ENCODE results near the gene TACC3. TPM values are rescaled to one million over a fixed set of nuclear protein-coding genes. Genes with fewer than 3 reads are reported as not detected.

TACC3 gene
- total RNA-seq, 1 donor from 2014 or later = 159 TPM

DNA sequence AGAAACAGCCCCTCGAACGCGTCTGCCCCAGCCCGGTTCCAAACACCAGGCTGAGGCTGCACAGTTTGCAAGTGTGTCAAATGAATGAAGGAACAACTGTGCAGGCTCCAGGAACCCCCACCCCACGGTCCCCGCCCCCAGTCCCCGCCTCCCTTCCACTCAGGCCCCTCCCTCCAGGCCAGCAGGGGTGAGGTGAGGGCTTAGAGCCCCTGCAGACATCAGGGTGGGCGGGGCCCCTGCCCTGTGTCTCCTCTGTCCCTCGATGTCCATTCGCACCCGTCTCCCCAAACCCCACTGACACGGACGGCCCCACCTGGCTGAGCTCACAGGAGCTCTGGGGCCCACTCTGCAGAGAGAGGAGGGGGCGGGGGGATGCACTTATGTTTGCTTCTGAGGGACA is 28.5 kb downstream of the TACC3 start:
- DNase-seq (ENCODE audit: low read depth, low spot score) = no peak
- H3K9me3 Mint-ChIP-seq = no peaks in the 10 kb centered on the region
- TF ChIP-seq, protein P1, sequence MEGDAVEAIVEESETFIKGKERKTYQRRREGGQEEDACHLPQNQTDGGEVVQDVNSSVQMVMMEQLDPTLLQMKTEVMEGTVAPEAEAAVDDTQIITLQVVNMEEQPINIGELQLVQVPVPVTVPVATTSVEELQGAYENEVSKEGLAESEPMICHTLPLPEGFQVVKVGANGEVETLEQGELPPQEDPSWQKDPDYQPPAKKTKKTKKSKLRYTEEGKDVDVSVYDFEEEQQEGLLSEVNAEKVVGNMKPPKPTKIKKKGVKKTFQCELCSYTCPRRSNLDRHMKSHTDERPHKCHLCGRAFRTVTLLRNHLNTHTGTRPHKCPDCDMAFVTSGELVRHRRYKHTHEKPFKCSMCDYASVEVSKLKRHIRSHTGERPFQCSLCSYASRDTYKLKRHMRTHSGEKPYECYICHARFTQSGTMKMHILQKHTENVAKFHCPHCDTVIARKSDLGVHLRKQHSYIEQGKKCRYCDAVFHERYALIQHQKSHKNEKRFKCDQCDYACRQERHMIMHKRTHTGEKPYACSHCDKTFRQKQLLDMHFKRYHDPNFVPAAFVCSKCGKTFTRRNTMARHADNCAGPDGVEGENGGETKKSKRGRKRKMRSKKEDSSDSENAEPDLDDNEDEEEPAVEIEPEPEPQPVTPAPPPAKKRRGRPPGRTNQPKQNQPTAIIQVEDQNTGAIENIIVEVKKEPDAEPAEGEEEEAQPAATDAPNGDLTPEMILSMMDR (conservative IDR thresholded peaks at IDR 0.05) = no peak
- H3K4me1 Mint-ChIP-seq = no peaks in the 10 kb centered on the region
- H3K27me3 Mint-ChIP-seq (ENCODE audit: low read depth) = no peaks in the 10 kb centered on the region
- H3K36me3 Mint-ChIP-seq (ENCODE audit: low read depth) = no peaks in the 10 kb centered on the region
- H3K4me3 Mint-ChIP-seq = no peak overlapping the region
- H3K27ac Mint-ChIP-seq (ENCODE audit: unreplicated experiment) = no peak overlapping the region

DNA sequence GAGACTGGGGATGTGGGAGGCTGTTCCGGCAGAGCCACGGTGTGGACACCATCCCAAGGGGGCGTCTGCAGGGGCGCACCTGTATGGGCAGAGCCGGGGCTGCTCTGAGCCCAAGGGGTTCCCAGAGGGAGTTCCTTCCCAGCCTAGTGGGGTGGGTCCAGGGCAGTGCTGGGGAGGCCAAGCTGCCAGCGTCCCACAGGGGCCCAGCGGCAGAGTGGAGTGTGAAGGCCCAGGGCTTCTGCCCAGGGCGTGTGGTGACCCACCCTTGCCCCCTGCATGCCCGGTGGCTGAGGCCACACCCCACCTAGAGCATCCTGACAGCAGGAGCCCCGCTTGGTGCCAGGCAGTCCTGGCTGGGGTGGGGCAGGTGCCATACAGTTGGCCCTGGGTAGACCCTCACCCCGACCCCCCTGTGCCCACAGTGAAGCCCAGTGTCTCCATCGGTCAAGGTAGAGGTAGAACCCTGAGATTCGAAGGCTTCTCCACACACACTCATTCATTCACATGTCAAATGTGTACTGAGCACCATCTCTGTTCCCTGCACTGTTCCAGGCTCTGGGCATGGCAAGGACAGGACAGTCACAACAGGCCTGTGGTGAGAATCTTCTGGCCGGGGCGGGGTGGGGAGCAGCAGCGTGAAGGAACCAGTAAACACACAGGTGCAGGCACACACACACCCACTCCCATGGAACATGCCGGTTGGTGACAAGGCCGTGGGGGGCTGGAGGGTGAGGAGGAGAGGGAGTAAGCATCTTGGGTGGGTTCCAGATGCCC is 29.2 kb downstream of the TACC3 start:
- Mint-ChIP-seq H3K4me3 (no peak overlapping the region), H3K27ac (ENCODE audit: unreplicated experiment) (no peak overlapping the region), H3K4me1 (no peaks in the 10 kb centered on the region), H3K36me3 (ENCODE audit: low read depth) (no peaks in the 10 kb centered on the region), H3K27me3 (ENCODE audit: low read depth) (no peaks in the 10 kb centered on the region), H3K9me3 (no peaks in the 10 kb centered on the region)
- DNase-seq (ENCODE audit: low read depth, low spot score) = no peak
- TF ChIP-seq, protein P1 (conservative IDR thresholded peaks at IDR 0.05) = no peak

DNA sequence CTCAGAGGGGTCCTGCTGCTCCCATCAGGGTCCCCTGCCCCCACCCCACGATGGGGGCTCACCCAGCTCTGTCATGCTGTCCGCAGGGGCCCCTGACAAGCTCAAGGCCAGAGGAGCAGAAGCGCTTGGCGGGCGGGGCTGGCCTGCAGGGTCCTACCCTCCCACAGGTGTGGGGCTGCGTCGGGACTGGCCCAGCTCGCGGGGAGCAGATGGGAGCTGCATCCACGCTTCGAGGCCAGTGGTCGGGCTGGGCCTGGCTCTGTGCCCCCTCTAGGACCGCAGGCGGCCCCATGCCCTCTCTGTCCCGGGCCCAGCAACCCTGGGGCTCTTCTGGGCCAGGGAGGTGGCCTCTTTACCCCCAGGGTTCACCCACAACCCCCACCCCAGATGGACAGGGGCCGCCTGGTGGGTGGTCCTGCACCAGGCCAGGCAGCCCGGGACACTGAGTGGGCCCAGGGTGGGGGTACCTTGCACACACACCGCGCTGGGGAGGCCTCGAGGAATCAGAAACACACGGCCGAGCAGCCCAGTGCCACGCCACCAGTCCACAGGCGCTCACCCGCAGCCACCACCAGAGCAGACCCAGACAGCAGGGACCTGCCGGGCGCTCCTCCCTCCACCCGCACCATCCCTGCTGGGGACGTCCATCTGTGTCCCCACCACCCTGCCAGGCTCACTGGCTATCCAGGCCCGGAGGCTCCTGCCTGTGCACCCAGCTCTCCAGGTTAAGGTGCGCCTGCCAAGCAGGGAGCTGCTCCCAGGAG is 30.0 kb downstream of the TACC3 start:
- H3K36me3 Mint-ChIP-seq (ENCODE audit: low read depth) = no peaks in the 10 kb centered on the region
- TF ChIP-seq, protein P1 (conservative IDR thresholded peaks at IDR 0.05) = no peak
- H3K4me1 Mint-ChIP-seq = no peaks in the 10 kb centered on the region
- no peaks in the 10 kb centered on the region for H3K9me3 Mint-ChIP-seq
- no peak overlapping the region for H3K4me3 Mint-ChIP-seq
- no peak overlapping the region for H3K27ac Mint-ChIP-seq (ENCODE audit: unreplicated experiment)
- no peaks in the 10 kb centered on the region for H3K27me3 Mint-ChIP-seq (ENCODE audit: low read depth)
- DNase-seq (ENCODE audit: low read depth, low spot score) = no peak

DNA sequence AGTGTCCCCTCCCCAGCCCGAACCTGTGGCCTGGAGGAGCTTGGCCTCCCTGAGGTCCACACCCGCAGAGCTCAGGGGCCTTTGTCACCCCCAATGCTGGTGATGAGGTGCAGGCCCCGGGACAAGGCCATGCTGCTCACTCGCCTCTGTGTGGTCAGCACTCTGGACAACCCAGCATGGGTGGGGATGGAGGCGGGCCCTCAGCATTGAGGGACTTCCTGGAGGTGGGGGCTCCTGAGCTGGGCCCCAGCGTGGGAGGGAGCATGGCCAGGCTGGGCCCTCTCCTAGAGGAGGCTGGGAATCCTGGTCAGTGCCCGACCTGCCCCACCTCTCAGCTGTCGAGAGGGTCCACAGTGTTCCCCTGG is 30.6 kb downstream of the TACC3 start:
- Mint-ChIP-seq H3K36me3 (ENCODE audit: low read depth) (no peaks in the 10 kb centered on the region), H3K9me3 (no peaks in the 10 kb centered on the region), H3K27me3 (ENCODE audit: low read depth) (no peaks in the 10 kb centered on the region), H3K4me3 (no peak overlapping the region), H3K27ac (ENCODE audit: unreplicated experiment) (no peak overlapping the region), H3K4me1 (no peaks in the 10 kb centered on the region)
- TF ChIP-seq, protein P1 (conservative IDR thresholded peaks at IDR 0.05) = no peak
- DNase-seq (ENCODE audit: low read depth, low spot score) = no peak

DNA sequence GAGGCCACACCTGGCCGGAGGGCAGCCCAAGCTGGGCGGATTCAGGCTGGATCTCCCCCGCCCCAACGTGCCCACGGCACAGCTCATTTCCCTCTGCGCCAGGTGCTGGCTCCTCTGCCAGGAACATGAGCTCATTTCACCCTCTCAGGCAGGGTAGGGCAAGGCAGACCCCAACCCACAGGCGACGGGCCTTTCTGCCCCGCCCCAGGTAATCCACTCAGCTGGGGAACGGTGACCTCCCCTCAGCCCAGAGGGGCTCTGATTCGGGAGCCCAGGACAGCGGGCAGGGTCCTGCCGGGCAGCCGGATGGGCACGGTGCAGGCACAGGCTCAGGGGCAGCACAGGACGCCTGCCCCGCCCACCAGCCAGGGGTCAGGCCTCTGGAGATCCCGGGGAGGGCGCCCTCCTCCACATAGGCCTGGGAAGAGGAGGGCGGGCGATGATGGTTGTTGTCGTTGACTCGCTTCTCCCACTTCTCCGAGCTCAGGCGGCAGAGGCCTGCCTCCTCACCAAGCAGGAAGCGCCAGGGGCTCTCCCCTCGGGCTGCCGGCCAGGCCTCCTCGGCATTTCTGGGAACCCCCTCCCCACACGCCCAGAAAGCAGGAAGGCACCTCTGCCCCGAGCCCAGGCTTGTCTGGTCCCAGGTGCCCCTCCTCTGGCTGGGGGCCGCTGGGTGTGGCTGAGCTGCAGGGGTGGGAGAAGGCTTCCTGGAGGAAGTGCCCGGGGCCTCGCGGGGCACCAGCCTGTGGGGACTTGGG is 31.1 kb downstream of the TACC3 start:
- DNase-seq (ENCODE audit: low read depth, low spot score) = no peak
- TF ChIP-seq, protein P1 (conservative IDR thresholded peaks at IDR 0.05) = no peak
- no peaks in the 10 kb centered on the region for H3K4me1 Mint-ChIP-seq
- H3K27me3 Mint-ChIP-seq (ENCODE audit: low read depth) = no peaks in the 10 kb centered on the region
- H3K9me3 Mint-ChIP-seq = no peaks in the 10 kb centered on the region
- no peak overlapping the region for H3K27ac Mint-ChIP-seq (ENCODE audit: unreplicated experiment)
- H3K4me3 Mint-ChIP-seq = no peak overlapping the region
- H3K36me3 Mint-ChIP-seq (ENCODE audit: low read depth) = no peaks in the 10 kb centered on the region

All from neural crest cell (in vitro differentiated cells).